Astrocyte (in vitro differentiated cells and primary cell): ENCODE measurements around the gene TBK1. TPM values are rescaled to one million over a fixed set of nuclear protein-coding genes. Genes with fewer than 3 reads are reported as not detected.
A peak's percentile ranks its signal among the peaks of the same experiment; 100 is the strongest.
"Not testable (repeated sequence)": the region's sequence is repeated elsewhere in the genome, so short reads cannot be mapped to it uniquely, and the experiment has no call there.

ENCODE experiments used
- DNase-seq: peaks from one replicate; pipeline ENCODE4 v3.0.0-alpha.2; 2010; ENCODE audit warnings: low read depth
- FAIRE-seq: peaks from 2 replicates; lab custom pipeline; 2011; peaks lifted over from hg19 to GRCh38; lab: Jason Lieb, UNC
- H2AFZ ChIP-seq: 2 replicates; pipeline ENCODE4 v1.6.0; 2012; ENCODE audit warnings: low read depth, low read length, inconsistent platforms
- H3K27ac ChIP-seq: 2 replicates; pipeline ENCODE4 v1.5.1; 2011; ENCODE audit warnings: low read depth, low read length, inconsistent platforms
- H3K27me3 ChIP-seq: 2 replicates; pipeline ENCODE4 v1.6.0; 2011; ENCODE audit warnings: low read length, inconsistent platforms; ENCODE audit not compliant: insufficient read depth
- H3K36me3 ChIP-seq: 2 replicates; pipeline ENCODE4 v1.5.1; 2011; ENCODE audit warnings: low read length, inconsistent platforms; ENCODE audit not compliant: insufficient read depth
- H3K4me1 ChIP-seq: 2 replicates; pipeline ENCODE4 v1.5.1; 2011; ENCODE audit warnings: low read length, inconsistent platforms; ENCODE audit not compliant: insufficient read depth
- H3K4me2 ChIP-seq: 2 replicates; pipeline ENCODE4 v1.6.0; 2012; ENCODE audit warnings: low read length, inconsistent platforms
- H3K4me3 ChIP-seq: 2 replicates; pipeline ENCODE4 v1.5.1; 2011; ENCODE audit warnings: low read depth, mild to moderate bottlenecking, low read length, inconsistent platforms; ENCODE audit not compliant: insufficient read depth
- H3K79me2 ChIP-seq: 2 replicates; pipeline ENCODE4 v1.6.0; 2012; ENCODE audit warnings: mild to moderate bottlenecking, low read length, inconsistent platforms; ENCODE audit not compliant: insufficient read depth
- H3K9ac ChIP-seq: 2 replicates; pipeline ENCODE4 v1.6.0; 2012; ENCODE audit warnings: mild to moderate bottlenecking, low read length, inconsistent platforms
- H3K9me3 ChIP-seq: 2 replicates; pipeline ENCODE4 v1.5.1; 2012; ENCODE audit warnings: low read depth, mild to moderate bottlenecking, low read length, inconsistent platforms; ENCODE audit not compliant: insufficient read depth
- H4K20me1 ChIP-seq: 2 replicates; pipeline ENCODE4 v1.6.0; 2012; ENCODE audit warnings: low read length, inconsistent platforms; ENCODE audit not compliant: insufficient read depth
- H3K27ac Mint-ChIP-seq: one replicate; pipeline ENCODE4 v1.8.0; 2021; ENCODE audit warnings: mild to moderate bottlenecking, mixed read lengths; ENCODE audit not compliant: unreplicated experiment
- H3K27me3 Mint-ChIP-seq: one replicate; pipeline ENCODE4 v1.8.0; 2021; ENCODE audit warnings: low read depth, mixed read lengths; ENCODE audit not compliant: unreplicated experiment
- H3K36me3 Mint-ChIP-seq: one replicate; pipeline ENCODE4 v1.8.0; 2021; ENCODE audit warnings: low read depth, mixed read lengths; ENCODE audit not compliant: unreplicated experiment
- H3K4me1 Mint-ChIP-seq: one replicate; pipeline ENCODE4 v1.8.0; 2021; ENCODE audit warnings: low read depth, mixed read lengths; ENCODE audit not compliant: unreplicated experiment
- H3K4me3 Mint-ChIP-seq: one replicate; pipeline ENCODE4 v1.8.0; 2021; ENCODE audit warnings: mild to moderate bottlenecking, moderate library complexity, mixed read lengths; ENCODE audit not compliant: unreplicated experiment
- H3K9me3 Mint-ChIP-seq: one replicate; pipeline ENCODE4 v1.8.0; 2021; ENCODE audit warnings: mild to moderate bottlenecking, mixed read lengths; ENCODE audit not compliant: unreplicated experiment
- EZH2 ChIP-seq: IDR thresholded peaks from 2 replicates; pipeline ENCODE4 v1.6.1; 2012; ENCODE audit warnings: mild to moderate bottlenecking, low read length, inconsistent platforms; ENCODE audit not compliant: insufficient read depth
- total RNA-seq: library from RNA; stranded (reverse); gene quantifications from 2 replicates; pipeline ENCODE4 v1.2.1, GENCODE V29; 2021
- TF ChIP-seq, protein P1 (sequence below): IDR thresholded peaks from 2 replicates; pipeline ENCODE4 v1.5.1; 2011; ENCODE audit warnings: low read depth, mild to moderate bottlenecking, inconsistent platforms, low read length, moderate library complexity; ENCODE audit not compliant: insufficient read depth

The TBK1 gene
- total RNA-seq, 1 donor from 2014 or later: 23.7 TPM

- Mint-ChIP-seq H3K36me3 (no peaks in the 10 kb centered on the region), H3K27ac (no peak overlapping the region), H3K4me3 (no peak overlapping the region), H3K4me1 (no peaks in the 10 kb centered on the region), H3K27me3 (peaks cover 3% of the 10 kb centered on the region), H3K9me3 (no peaks in the 10 kb centered on the region)
- Histone ChIP-seq H2AFZ (no peak overlapping the region), H3K4me3 (no peak overlapping the region), H3K9me3 (no peaks in the 10 kb centered on the region), H3K27ac (no peak overlapping the region), H3K4me2 (no peak overlapping the region), H3K4me1 (no peaks in the 10 kb centered on the region), H3K79me2 (no peaks in the 10 kb centered on the region), H3K36me3 (no peaks in the 10 kb centered on the region), H3K9ac (no peak overlapping the region), H4K20me1 (no peaks in the 10 kb centered on the region), H3K27me3 (peaks cover 3% of the 10 kb centered on the region)
- DNase-seq (no peak), FAIRE-seq (no peak)
- TF ChIP-seq, protein P1, sequence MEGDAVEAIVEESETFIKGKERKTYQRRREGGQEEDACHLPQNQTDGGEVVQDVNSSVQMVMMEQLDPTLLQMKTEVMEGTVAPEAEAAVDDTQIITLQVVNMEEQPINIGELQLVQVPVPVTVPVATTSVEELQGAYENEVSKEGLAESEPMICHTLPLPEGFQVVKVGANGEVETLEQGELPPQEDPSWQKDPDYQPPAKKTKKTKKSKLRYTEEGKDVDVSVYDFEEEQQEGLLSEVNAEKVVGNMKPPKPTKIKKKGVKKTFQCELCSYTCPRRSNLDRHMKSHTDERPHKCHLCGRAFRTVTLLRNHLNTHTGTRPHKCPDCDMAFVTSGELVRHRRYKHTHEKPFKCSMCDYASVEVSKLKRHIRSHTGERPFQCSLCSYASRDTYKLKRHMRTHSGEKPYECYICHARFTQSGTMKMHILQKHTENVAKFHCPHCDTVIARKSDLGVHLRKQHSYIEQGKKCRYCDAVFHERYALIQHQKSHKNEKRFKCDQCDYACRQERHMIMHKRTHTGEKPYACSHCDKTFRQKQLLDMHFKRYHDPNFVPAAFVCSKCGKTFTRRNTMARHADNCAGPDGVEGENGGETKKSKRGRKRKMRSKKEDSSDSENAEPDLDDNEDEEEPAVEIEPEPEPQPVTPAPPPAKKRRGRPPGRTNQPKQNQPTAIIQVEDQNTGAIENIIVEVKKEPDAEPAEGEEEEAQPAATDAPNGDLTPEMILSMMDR: no peak
- no peak for TF ChIP-seq EZH2
These were observed 82.8 kb downstream of the TBK1 start for GRCh38 chr12:64534672-64535199.

DNA sequence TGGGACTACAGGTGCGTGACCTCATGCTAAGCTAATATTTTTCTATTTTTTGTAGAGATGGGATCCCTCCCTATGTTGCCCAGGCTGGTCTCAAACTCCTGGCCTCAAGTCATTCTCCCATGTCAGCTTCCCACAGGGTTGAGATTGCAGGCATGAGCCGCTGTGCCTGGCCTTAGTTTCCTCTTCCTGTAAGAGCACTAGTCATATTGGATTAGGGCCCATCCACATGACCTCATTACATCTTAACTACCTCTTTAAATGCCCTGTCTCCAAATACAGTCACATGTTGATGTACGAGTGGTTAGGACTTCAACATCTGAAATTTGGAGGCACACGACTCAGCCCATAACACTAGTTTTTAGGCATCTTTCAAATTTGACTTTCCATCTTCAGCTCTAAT lies 86.2 kb downstream of the TBK1 start:
- Mint-ChIP-seq H3K4me1 (no peaks in the 10 kb centered on the region), H3K36me3 (no peaks in the 10 kb centered on the region), H3K27ac (no peak overlapping the region), H3K4me3 (no peak overlapping the region), H3K27me3 (peaks cover 3% of the 10 kb centered on the region), H3K9me3 (no peaks in the 10 kb centered on the region)
- DNase-seq (no peak), FAIRE-seq (no peak)
- no peaks in the 10 kb centered on the region for H3K4me1 ChIP-seq
- H3K4me3 ChIP-seq: no peak overlapping the region
- no peaks in the 10 kb centered on the region for H4K20me1 ChIP-seq
- no peak overlapping the region for H2AFZ ChIP-seq
- no peaks in the 10 kb centered on the region for H3K9me3 ChIP-seq
- no peaks in the 10 kb centered on the region for H3K36me3 ChIP-seq
- TF ChIP-seq, protein P1: no peak
- H3K9ac ChIP-seq: no peak overlapping the region
- H3K4me2 ChIP-seq: no peak overlapping the region
- no peaks in the 10 kb centered on the region for H3K79me2 ChIP-seq
- no peak overlapping the region for H3K27ac ChIP-seq
- peaks cover 3% of the 10 kb centered on the region for H3K27me3 ChIP-seq

GRCh38 chr12:64542409-64543047 lies 90.6 kb downstream of the TBK1 start:
- H3K36me3 Mint-ChIP-seq, H3K4me1 ChIP-seq, H3K4me1 Mint-ChIP-seq, H3K79me2 ChIP-seq, H3K27me3 ChIP-seq, H4K20me1 ChIP-seq, H2AFZ ChIP-seq, H3K27ac Mint-ChIP-seq, H3K4me3 ChIP-seq, H3K27me3 Mint-ChIP-seq, FAIRE-seq, H3K4me3 Mint-ChIP-seq, H3K9me3 ChIP-seq, H3K27ac ChIP-seq, H3K9me3 Mint-ChIP-seq, H3K4me2 ChIP-seq, H3K9ac ChIP-seq, H3K36me3 ChIP-seq: not testable (repeated sequence)
- peak; percentile 49 for DNase-seq
